B cell (primary cell): ENCODE results near the gene CXCR6. TPM values are rescaled to one million over a fixed set of nuclear protein-coding genes. Genes with fewer than 3 reads are reported as not detected.

Experiments used
- ATAC-seq: fragments of 200-7000 bp; cut with Tn5 transposase; one replicate; pipeline ENCODE4 v1.10.0; 2021; ENCODE audit warnings: low read depth, mild to moderate bottlenecking, moderate number of reproducible peaks, moderate library complexity
- CTCF ChIA-PET: fragments of 350-600 bp; sonication (Branson Sonifier 250); formaldehyde crosslinking; loops from one replicate; lab custom pipeline; 2021; ENCODE audit warnings: antibody characterized with exemption, inconsistent platforms; lab: Charles Lee
- POLR2A ChIA-PET: fragments of 350-600 bp; sonication (Branson Sonifier 250); formaldehyde crosslinking; loops from one replicate; lab custom pipeline; 2021; ENCODE audit warnings: antibody characterized with exemption; lab: Charles Lee
- DNase-seq: peaks from one replicate; pipeline ENCODE4 v3.0.0; 2013
- H2AFZ ChIP-seq: 2 replicates; pipeline ENCODE4 v1.6.1; 2012; ENCODE audit warnings: mild to moderate bottlenecking, low read depth, low read length; ENCODE audit not compliant: insufficient read depth, poor library complexity, severe bottlenecking
- H3K27ac ChIP-seq, 2 donors: 1 replicate in 1 of 2; 2 replicates in 1 of 2; pipeline ENCODE4 v1.5.1; 2012 to 2013; ENCODE audit warnings: low read length in 2 of 2, mild to moderate bottlenecking in 2 of 2, moderate library complexity in 1 of 2
- H3K27me3 ChIP-seq, 4 experiments: fragments of 200-600 bp in 1 of 4; sonication (generic) in 1 of 4; replicated peaks in 1 of 4; 1 replicate in 2 of 4; 2 replicates in 2 of 4; pipeline versions ENCODE4 v1.6.1 to v1.7.0; 2013 to 2016; ENCODE audit warnings: low read length in 3 of 4, mild to moderate bottlenecking in 2 of 4, mixed read lengths in 1 of 4, moderate library complexity in 1 of 4; ENCODE audit not compliant: insufficient read depth in 4 of 4, control insufficient read depth in 3 of 4; ENCODE audit errors: control extremely low read depth in 1 of 4
- H3K36me3 ChIP-seq, 2 experiments: replicated peaks in 1 of 2; 1 replicate in 1 of 2; 2 replicates in 1 of 2; pipeline versions ENCODE4 v1.6.1 to v1.7.1; 2013; ENCODE audit warnings: low read length in 1 of 2; ENCODE audit not compliant: insufficient read depth in 2 of 2, control insufficient read depth in 1 of 2; ENCODE audit errors: control extremely low read depth in 1 of 2, extremely low read depth in 1 of 2
- H3K4me1 ChIP-seq, 2 donors: fragments of 200-600 bp in 1 of 2; sonication (generic) in 1 of 2; 1 replicate in 1 of 2; 2 replicates in 1 of 2; pipeline versions ENCODE4 v1.5.1 to v1.6.1; 2013 to 2017; ENCODE audit warnings: low read length in 2 of 2; ENCODE audit not compliant: control insufficient read depth in 2 of 2, insufficient read depth in 2 of 2
- H3K4me2 ChIP-seq: replicated peaks from 2 replicates; pipeline ENCODE3; 2012; ENCODE audit warnings: mild to moderate bottlenecking, low read depth, low read length; ENCODE audit not compliant: poor library complexity, severe bottlenecking
- H3K4me3 ChIP-seq, 5 experiments: fragments of 200-600 bp in 1 of 5; sonication (generic) in 1 of 5; 1 replicate in 3 of 5; 2 replicates in 2 of 5; pipeline versions ENCODE4 v1.5.1 to v1.7.0; 2011 to 2016; ENCODE audit warnings: low read length in 4 of 5, mild to moderate bottlenecking in 4 of 5, low read depth in 2 of 5, control low read depth in 1 of 5, moderate library complexity in 1 of 5; ENCODE audit not compliant: insufficient read depth in 1 of 5; ENCODE audit errors: control extremely low read depth in 1 of 5, extremely low read depth in 1 of 5
- H3K79me2 ChIP-seq: fragments of 200-600 bp; sonication (generic); one replicate; pipeline ENCODE4 v1.6.0; 2016; ENCODE audit warnings: low read length; ENCODE audit not compliant: control insufficient read depth, insufficient read depth
- H3K9ac ChIP-seq: fragments of 200-600 bp; sonication (generic); 2 replicates; pipeline ENCODE4 v1.6.1; 2017; ENCODE audit warnings: mild to moderate bottlenecking, low read length, moderate library complexity
- H3K9me3 ChIP-seq, 3 donors: one replicate each; pipeline versions ENCODE4 v1.6.1 to v1.7.1; 2013; ENCODE audit warnings: low read length in 2 of 3; ENCODE audit not compliant: control insufficient read depth in 2 of 3, insufficient read depth in 1 of 3; ENCODE audit errors: control extremely low read depth in 1 of 3
- H4K20me1 ChIP-seq: 2 replicates; pipeline ENCODE4 v1.6.0; 2012; ENCODE audit warnings: mild to moderate bottlenecking, low read length; ENCODE audit not compliant: insufficient read depth, control insufficient read depth, poor library complexity, severe bottlenecking
- H3K27ac Mint-ChIP-seq: one replicate; pipeline ENCODE4 v1.8.0; 2021; ENCODE audit warnings: mixed read lengths
- H3K27me3 Mint-ChIP-seq: one replicate; pipeline ENCODE4 v1.8.0; 2021; ENCODE audit warnings: mixed read lengths
- H3K4me1 Mint-ChIP-seq: one replicate; pipeline ENCODE4 v1.8.0; 2021; ENCODE audit warnings: mixed read lengths
- H3K4me3 Mint-ChIP-seq: one replicate; pipeline ENCODE4 v1.8.0; 2021; ENCODE audit warnings: mixed read lengths
- H3K9me3 Mint-ChIP-seq: one replicate; pipeline ENCODE4 v1.8.0; 2022; ENCODE audit warnings: mixed read lengths; ENCODE audit not compliant: insufficient read depth
- CTCF ChIP-seq: fragments of 200-600 bp; IDR thresholded peaks from one replicate; pipeline ENCODE4 v1.8.0; 2022; ENCODE audit warnings: antibody characterized with exemption, mild to moderate bottlenecking
- EZH2 ChIP-seq: IDR thresholded peaks from 2 replicates; pipeline ENCODE4 v1.6.1; 2012; ENCODE audit warnings: borderline replicate concordance, low read depth, mild to moderate bottlenecking, moderate library complexity, low read length; ENCODE audit not compliant: insufficient read depth, poor library complexity, severe bottlenecking
- WGBS: methylation state at CpG from one replicate; pipeline ENCODE4 v1.1.5; 2013; ENCODE audit warnings: missing lambda C conversion rate; ENCODE audit not compliant: insufficient coverage; 5-methylcytosine and 5-hydroxymethylcytosine counted together
- intact Hi-C: fragments of 100-400 bp; cut with micrococcal nuclease; formaldehyde crosslinking; loops from one replicate; pipeline ENCODE4 v1.10.0; 2022
- polyA plus RNA-seq: library from polyadenylated mRNA; depleted of rRNA; stranded (reverse); fragments of >200 nt; gene quantifications from 2 replicates; pipeline ENCODE4 v1.2.3, GENCODE V29; 2012
- total RNA-seq, 2 donors: library from RNA; stranded (reverse); fragments of 120-200 nt in 1 of 2; gene quantifications; 1 replicate in 1 of 2; 2 replicates in 1 of 2; pipeline versions ENCODE4 v1.2.3 to v1.2.4, GENCODE V29; 2013 to 2022

The CXCR6 gene
- total and polyA plus RNA-seq, 2 donors (not counting 1 experiment from before 2014, with no cell fraction given): not detected

DNA sequence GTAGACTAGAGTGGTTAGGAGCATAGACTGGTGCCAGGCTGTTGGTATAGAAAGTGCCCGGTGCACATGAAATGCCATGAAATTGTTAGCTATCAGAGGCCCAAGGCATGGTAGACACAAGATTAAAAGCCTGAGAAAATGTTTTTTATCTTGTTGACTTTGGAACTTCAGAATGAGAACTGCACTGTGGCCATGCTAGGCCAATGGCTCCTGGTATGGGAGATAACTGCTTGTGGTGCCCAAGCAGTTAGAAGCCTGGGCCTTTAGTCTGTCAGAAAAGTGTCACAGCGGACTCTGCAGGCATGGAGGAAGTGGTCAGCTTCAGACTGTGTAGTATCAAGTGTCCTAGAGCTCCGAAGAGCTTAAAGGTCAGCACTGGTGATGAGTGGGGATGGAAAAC is 40.5 kb downstream of the CXCR6 start:
- Histone ChIP-seq H3K9ac (no peak overlapping the region), H3K27me3 (no peaks in the 10 kb centered on the region), H3K4me2 (no peak overlapping the region), H3K4me3 (no peak overlapping the region), H4K20me1 (peaks cover 26% of the 10 kb centered on the region), H3K4me1 (no peaks in the 10 kb centered on the region), H3K9me3 (no peaks in the 10 kb centered on the region), H2AFZ (no peak overlapping the region), H3K79me2 (peaks cover 19% of the 10 kb centered on the region), H3K27ac (no peak overlapping the region), H3K36me3 (peaks cover 12 to 51% of the 10 kb centered on the region in 2 experiments)
- peaks cover 10% of the 10 kb centered on the region for H3K4me1 Mint-ChIP-seq
- 100% methylated on average over 3 of the region's 3 CpGs for WGBS
- ChIA-PET CTCF (interaction anchor here (0.9 to 1.2 kb wide), 3 partner anchors 11 to 94 kb away, joined by 3 read pairs; no protein-coding TSS in a partner anchor), POLR2A (no interaction called here)
- no peaks in the 10 kb centered on the region for H3K27me3 Mint-ChIP-seq
- no peak overlapping the region for H3K27ac Mint-ChIP-seq
- DNase-seq (no peak), ATAC-seq (no peak)
- intact Hi-C loops: no loop called here
- TF ChIP-seq EZH2 (no peak), CTCF (no peak)
- no peaks in the 10 kb centered on the region for H3K9me3 Mint-ChIP-seq
- no peak overlapping the region for H3K4me3 Mint-ChIP-seq

GRCh38 chr3:45984331-45985312 is 41.4 kb downstream of the CXCR6 start:
- H3K4me1 Mint-ChIP-seq: peaks cover 7% of the 10 kb centered on the region

More at GRCh38 chr3:45984331-45985312, 41.4 kb downstream of the CXCR6 start:
- H3K4me3 ChIP-seq: no peak overlapping the region
- ChIA-PET POLR2A (interaction anchor here (0.6 kb wide), 1 partner anchor 321 kb away, joined by 4 read pairs; no protein-coding TSS in a partner anchor), CTCF (interaction anchor here (0.9 to 1.2 kb wide), 3 partner anchors 12 to 93 kb away, joined by 3 read pairs; no protein-coding TSS in a partner anchor)
- Mint-ChIP-seq H3K27me3 (no peaks in the 10 kb centered on the region), H3K27ac (no peak overlapping the region), H3K4me3 (no peak overlapping the region), H3K9me3 (no peaks in the 10 kb centered on the region)
- no peaks in the 10 kb centered on the region for H3K4me1 ChIP-seq
- DNase-seq: no peak
- H2AFZ ChIP-seq: no peak overlapping the region
- peaks cover 25% of the 10 kb centered on the region for H3K79me2 ChIP-seq
- H3K27me3 ChIP-seq: no peaks in the 10 kb centered on the region
- H3K4me2 ChIP-seq: no peak overlapping the region
- no peak for TF ChIP-seq CTCF
- no peak for TF ChIP-seq EZH2
- H3K36me3 ChIP-seq: peaks cover 8 to 44% of the 10 kb centered on the region in 2 experiments
- peaks cover 26% of the 10 kb centered on the region for H4K20me1 ChIP-seq
- H3K27ac ChIP-seq: no peak overlapping the region
- H3K9ac ChIP-seq: no peak overlapping the region
- H3K9me3 ChIP-seq: no peaks in the 10 kb centered on the region
- no peak for ATAC-seq
- intact Hi-C loops: no loop called here
- WGBS: 97% methylated on average over 8 of the region's 8 CpGs
